Heart left ventricle (tissue), 16 donors: Measurements from ENCODE around the gene KIF1A. TPM values are rescaled to one million over a fixed set of nuclear protein-coding genes. Genes with fewer than 3 reads are reported as not detected.

ENCODE experiments used
- ATAC-seq, 4 donors: fragments of 200-7000 bp; cut with Tn5 transposase; one replicate each; pipeline ENCODE4 v1.9.1; 2020 to 2022; ENCODE audit warnings: moderate library complexity in 4 of 4, mild to moderate bottlenecking in 3 of 4, moderate number of reproducible peaks in 1 of 4
- DNase-seq, 5 donors: peaks; one replicate each; pipeline ENCODE4 v3.0.0-alpha.2; 2020
- H3K27ac ChIP-seq, 12 donors: fragments of 200-600 bp; sonication (generic) in 4 of 12; one replicate each; pipeline versions ENCODE4 v1.5.0 to v1.8.0; 2016 to 2022; ENCODE audit warnings: mild to moderate bottlenecking in 2 of 12
- H3K27me3 ChIP-seq, 9 donors: fragments of 200-600 bp; sonication (generic) in 2 of 9; one replicate each; pipeline versions ENCODE4 v1.5.1 to v1.8.0; 2016 to 2022; ENCODE audit warnings: mild to moderate bottlenecking in 3 of 9
- H3K36me3 ChIP-seq, 9 donors: fragments of 200-600 bp; sonication (generic) in 2 of 9; one replicate each; pipeline versions ENCODE4 v1.5.0 to v1.8.0; 2018 to 2022; ENCODE audit warnings: mild to moderate bottlenecking in 2 of 9
- H3K4me1 ChIP-seq, 12 donors: fragments of 200-600 bp; sonication (generic) in 4 of 12; one replicate each; pipeline versions ENCODE4 v1.5.0 to v1.8.0; 2016 to 2022; ENCODE audit warnings: mild to moderate bottlenecking in 3 of 12
- H3K4me3 ChIP-seq, 12 donors: fragments of 200-600 bp; sonication (generic) in 4 of 12; one replicate each; pipeline versions ENCODE4 v1.5.0 to v1.8.0; 2017 to 2022; ENCODE audit warnings: mild to moderate bottlenecking in 9 of 12, moderate library complexity in 4 of 12
- H3K9me3 ChIP-seq, 12 donors: fragments of 200-600 bp; sonication (generic) in 4 of 12; one replicate each; pipeline versions ENCODE4 v1.5.0 to v1.8.0; 2016 to 2022; ENCODE audit warnings: mild to moderate bottlenecking in 1 of 12
- CTCF ChIP-seq, 12 donors: fragments of 200-600 bp; sonication (generic) in 4 of 12; IDR thresholded peaks; one replicate each; pipeline versions ENCODE4 v1.5.0 to v1.8.0; 2018 to 2022; ENCODE audit warnings: antibody characterized with exemption in 12 of 12, mild to moderate bottlenecking in 5 of 12
- POLR2A ChIP-seq, 2 donors: fragments of 450-650 bp; IDR thresholded peaks; one replicate each; pipeline ENCODE4 v1.6.1; 2017; ENCODE audit warnings: antibody characterized with exemption in 2 of 2, mild to moderate bottlenecking in 2 of 2, moderate library complexity in 2 of 2
- WGBS, 4 donors: extraction: QIAGEN DNeasy Blood & Tissue Kit in 2 of 4; methylation state at CpG; one replicate each; pipeline versions ENCODE4 v1.1.5 to v1.1.7; 2013 to 2018; 5-methylcytosine and 5-hydroxymethylcytosine counted together
- intact Hi-C, 10 donors: fragments of 100-400 bp; cut with DNase I; formaldehyde crosslinking; loops; one replicate each; pipeline versions ENCODE4 v1.11.1 to v1.14.2; 2022
- polyA plus RNA-seq, 2 donors: library from polyadenylated mRNA; stranded (reverse); fragments of 200-250 nt; gene quantifications; one replicate each; pipeline ENCODE4 v1.2.3, GENCODE V29; 2013
- total RNA-seq, 9 donors: library from RNA; depleted of rRNA in 2 of 9; stranded (reverse); fragments of >200 nt in 2 of 9; fragmentation: NEBNext Ultra II Directional in 3 of 9; extraction: Animal tissue kit (Norgen Biotek cat#: 25700) in 3 of 9; gene quantifications; one replicate each; pipeline versions ENCODE4 v1.1.0 to v1.2.4, GENCODE V29; 2016 to 2023
- donor health status: ischemic (EF 13 %, LVEDD 7.1; RV severe dilation, severe dysfunction).
- donor health status: healthy with polysubstance abuse.
- donor health status: DM: no; HTN: yes; CAD: no.
- donor health status: DM: no; HTN: no; CAD: no.
- donor health status: ischemic (EF 25% LVEDD 6.9; RV normal size, moderate dysfunction).
- donor health status: ischemic (EF 25% LVEDD 5.7; RV mildly dilated, moderate dysfunction).
- donor health status: healthy.
- donor health status: DM: yes; HTN: yes; CAD: no.
- donor health status: ischemic (EF 35%, LVEDD 5.7; RV mildly dilated, moderate dysfunction).
- donor health status: nonischemic (EF 11% LVEDD 7.7; RV severe dilation, severe dysfunction).
- donor health status: DM: yes; HTN: yes; CAD: no.
- donor health status: PGD.
- donor health status: ischemic (EF 29% LVEDD 5.4; RV normal size, mild dysfunction).
- donor health status: nonischemic (EF 23%, LVEDD 6.1; RV moderate dilation, normal function).

Gene KIF1A
- total and polyA plus RNA-seq, 11 donors: 0.76 to 25.8 (median 2.7) TPM

- intact Hi-C loops: no loop called here
- no peak for TF ChIP-seq POLR2A (IDR thresholded peaks at IDR 0.05)
- TF ChIP-seq CTCF (IDR thresholded peaks at IDR 0.05): no peak
- Histone ChIP-seq H3K36me3 (no peaks in the 10 kb centered on the region), H3K9me3 (no peaks in the 10 kb centered on the region), H3K4me1 (peaks cover 0 to 9% (median 0%) of the 10 kb centered on the region in 12 donors), H3K27me3 (peaks cover 0 to 24% (median 9%) of the 10 kb centered on the region in 9 donors), H3K27ac (no peak overlapping the region), H3K4me3 (peak overlapping the region in 2 of 12 donors; percentile 22 to 39)
- DNase-seq: peak in 1 of 5 donors; percentile 39
- WGBS, 4 donors: 7 to 13% (median 8%) methylated on average over 30 to 55 of the region's 55 CpGs
- peak in 1 of 4 donors; percentile 28 for ATAC-seq
Measured at GRCh38 chr2:240672701-240673190, 147.3 kb downstream of the KIF1A start.

GRCh38 chr2:240672076-240672700, 147.8 kb downstream of the KIF1A start:
- TF ChIP-seq CTCF (IDR thresholded peaks at IDR 0.05): no peak
- TF ChIP-seq POLR2A (IDR thresholded peaks at IDR 0.05): no peak
- no peaks in the 10 kb centered on the region for H3K9me3 ChIP-seq
- no peak overlapping the region for H3K27ac ChIP-seq
- no peak for ATAC-seq
- WGBS, 4 donors: 40 to 72% (median 47%) methylated on average over 31 to 46 of the region's 46 CpGs
- H3K4me1 ChIP-seq: peaks cover 0 to 9% (median 0%) of the 10 kb centered on the region in 12 donors
- peaks cover 0 to 30% (median 9%) of the 10 kb centered on the region in 9 donors for H3K27me3 ChIP-seq
- H3K36me3 ChIP-seq: no peaks in the 10 kb centered on the region
- peak overlapping the region in 2 of 12 donors; percentile 22 to 39 for H3K4me3 ChIP-seq
- intact Hi-C loops: no loop called here
- no peak for DNase-seq

- Histone ChIP-seq H3K36me3 (no peaks in the 10 kb centered on the region), H3K9me3 (no peaks in the 10 kb centered on the region), H3K4me1 (peaks cover 0 to 9% (median 0%) of the 10 kb centered on the region in 12 donors), H3K4me3 (no peak overlapping the region), H3K27ac (no peak overlapping the region), H3K27me3 (peaks cover 0 to 36% (median 9%) of the 10 kb centered on the region in 9 donors)
- intact Hi-C loops: no loop called here
- TF ChIP-seq CTCF (IDR thresholded peaks at IDR 0.05) (no peak), POLR2A (IDR thresholded peaks at IDR 0.05) (no peak)
- no peak for DNase-seq
- 74 to 81% (median 77%) methylated on average over 4 of the region's 4 CpGs for WGBS, 4 donors
- ATAC-seq: no peak
Measured at GRCh38 chr2:240670950-240671349, 149.1 kb downstream of the KIF1A start.

- peaks cover 0 to 5% (median 0%) of the 10 kb centered on the region in 12 donors for H3K9me3 ChIP-seq
- no peak overlapping the region for H3K27ac ChIP-seq
- peaks cover 0 to 35% (median 9%) of the 10 kb centered on the region in 9 donors for H3K27me3 ChIP-seq
- WGBS, 4 donors: 71 to 80% (median 77%) methylated on average over 7 of the region's 7 CpGs
- intact Hi-C loops: no loop called here
- ATAC-seq (no peak), DNase-seq (no peak)
- TF ChIP-seq POLR2A (IDR thresholded peaks at IDR 0.05) (no peak), CTCF (IDR thresholded peaks at IDR 0.05) (no peak)
- peaks cover 0 to 9% (median 0%) of the 10 kb centered on the region in 12 donors for H3K4me1 ChIP-seq
- H3K4me3 ChIP-seq: no peak overlapping the region
- H3K36me3 ChIP-seq: no peaks in the 10 kb centered on the region
Measured at GRCh38 chr2:240670402-240670801, 149.6 kb downstream of the KIF1A start.
